ENCODE measurements around the gene ABCA8.
"Not testable (repeated sequence)": the region's sequence is repeated elsewhere in the genome, so short reads cannot be mapped to it uniquely, and the experiment has no call there.

ABCA8 gene

DNA sequence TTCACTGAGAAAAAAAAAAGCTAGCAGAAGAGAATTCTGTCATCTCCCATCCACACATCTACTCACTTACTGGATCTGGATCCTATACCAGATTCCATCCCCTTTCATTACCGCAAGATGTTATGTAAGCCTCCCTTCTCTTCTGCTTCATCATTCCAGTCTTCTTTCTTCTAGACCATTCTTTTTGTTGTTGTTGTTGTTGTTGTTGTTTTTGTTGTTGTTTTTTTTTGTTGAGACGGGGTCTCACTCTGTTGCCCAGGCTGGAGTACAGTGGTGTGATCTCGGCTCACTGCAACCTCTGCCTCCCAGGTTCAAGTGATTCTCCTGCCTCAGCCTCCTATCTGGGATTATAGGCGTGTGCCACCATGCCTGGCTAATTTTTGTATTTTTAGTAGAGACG lies 131.0 kb downstream of the ABCA8 start:
- DNase-seq (ENCODE audit: low spot score) = not testable (repeated sequence)

- no peak for DNase-seq (ENCODE audit: low spot score)
Observed at GRCh38 chr17:68822719-68823289, 132.4 kb downstream of the ABCA8 start.

- no peak for DNase-seq (ENCODE audit: low spot score)
Observed at GRCh38 chr17:68821860-68822696, 133.1 kb downstream of the ABCA8 start.

- no peak for DNase-seq (ENCODE audit: low spot score)
Observed at GRCh38 chr17:68820825-68821481, 134.2 kb downstream of the ABCA8 start.

GRCh38 chr17:68820476-68820824 lies 134.7 kb downstream of the ABCA8 start:
- no peak for DNase-seq (ENCODE audit: low spot score)

GRCh38 chr17:68819465-68819864 lies 135.7 kb downstream of the ABCA8 start:
- DNase-seq (ENCODE audit: low spot score) = no peak
